ENCODE results near the gene PIN4. TPM values are rescaled to one million over a fixed set of nuclear protein-coding genes. Genes with fewer than 3 reads are reported as not detected.

PIN4 gene
- total RNA-seq (2022) = 11.7 and 12.2 TPM in 2 replicates
- percentile 54 among the genes with signal in this experiment for Bru-seq, nascent RNA
- BruChase-seq, experiment 1, labeled RNA remaining after a 2-hour chase = percentile 51 among the genes with signal in this experiment
- percentile 51 among the genes with signal in this experiment for BruChase-seq, experiment 2, labeled RNA remaining after a 6-hour chase
- long read RNA-seq, transcript PIN4-203 (4 exons, 1,321 nt) = major isoform, 50 of 70 reads
- long read RNA-seq, partial matches to known transcripts = 1 of 70 reads
- long read RNA-seq, other reads (novel, unspliced or antisense) = 18 of 70 reads

GRCh38 chrX:72181178-72182125 lies at the start of gene PIN4:
Gene PIN4 (plus strand): TSS chrX:72181757. CDS start chrX:72181786, 29 bp downstream.
- intact Hi-C loops (cut with micrococcal nuclease; ENCODE audit: unreplicated experiment) = loop anchor here (1.0 kb wide), 1 partner anchor 57 kb away; no protein-coding TSS in a partner anchor
- Mint-ChIP-seq H3K36me3 (ENCODE audit: insufficient read depth, unreplicated experiment) (no peaks in the 10 kb centered on the region), H3K4me3 (ENCODE audit: unreplicated experiment) (no peak within 1 kb of the TSS), H3K9me3 (ENCODE audit: unreplicated experiment) (no peaks in the 10 kb centered on the region), H3K4me1 (ENCODE audit: low read depth, unreplicated experiment) (no peaks in the 10 kb centered on the region), H3K27me3 (ENCODE audit: insufficient read depth, unreplicated experiment) (no peaks in the 10 kb centered on the region), H3K27ac (ENCODE audit: unreplicated experiment) (no peak within 1 kb of the TSS)
- Histone ChIP-seq H3K4me1 (no peaks in the 10 kb centered on the region), H3K36me3 (ENCODE audit: control insufficient read depth, insufficient read depth, low read length) (no peaks in the 10 kb centered on the region), H3K9me3 (no peaks in the 10 kb centered on the region), H3K27me3 (replicated peaks; ENCODE audit: control insufficient read depth, insufficient read depth, low read length) (no peaks in the 10 kb centered on the region), H3K4me3 (ENCODE audit: low read depth, low read length) (peak within 1 kb of the TSS; percentile 64)
- TF ChIP-seq CTCF (IDR thresholded peaks at IDR 0.05; ENCODE audit: insufficient read depth in 1 of 2, low read depth in 1 of 2, low read length in 1 of 2, severe bottlenecking in 1 of 2, unreplicated experiment in 1 of 2) = no peak
- ChIA-PET CTCF (interaction anchor here (1.4 kb wide), 1 partner anchor 96 kb away, joined by 3 read pairs; the partner anchor contains the start of gene RPS4X), POLR2A (interaction anchor here (0.6 to 2.0 kb wide), 5 partner anchors 36 to 192 kb away, joined by 5 to 14 read pairs (median 6); partner anchors contain the start of genes ERCC6L, RPS4X and RTL5)
- BruUV-seq (replicated peaks) = no TSS peak
- peak; percentile 92 to 96 for DNase-seq

GRCh38 chrX:72132456-72132855 lies 49.1 kb upstream of the PIN4 start:
- TF ChIP-seq CTCF (IDR thresholded peaks at IDR 0.05; ENCODE audit: insufficient read depth in 1 of 2, low read depth in 1 of 2, low read length in 1 of 2, severe bottlenecking in 1 of 2, unreplicated experiment in 1 of 2) = no peak
- Mint-ChIP-seq H3K4me1 (ENCODE audit: low read depth, unreplicated experiment) (no peaks in the 10 kb centered on the region), H3K27ac (ENCODE audit: unreplicated experiment) (no peak overlapping the region), H3K4me3 (ENCODE audit: unreplicated experiment) (peak overlapping the region; percentile 67), H3K36me3 (ENCODE audit: insufficient read depth, unreplicated experiment) (no peaks in the 10 kb centered on the region), H3K9me3 (ENCODE audit: unreplicated experiment) (no peaks in the 10 kb centered on the region), H3K27me3 (ENCODE audit: insufficient read depth, unreplicated experiment) (peaks cover 11% of the 10 kb centered on the region)
- Histone ChIP-seq H3K4me1 (no peaks in the 10 kb centered on the region), H3K9me3 (no peaks in the 10 kb centered on the region), H3K4me3 (ENCODE audit: low read depth, low read length) (no peak overlapping the region), H3K36me3 (ENCODE audit: control insufficient read depth, insufficient read depth, low read length) (no peaks in the 10 kb centered on the region), H3K27me3 (replicated peaks; ENCODE audit: control insufficient read depth, insufficient read depth, low read length) (no peaks in the 10 kb centered on the region)
- no TSS peak for BruUV-seq (replicated peaks)
- ChIA-PET POLR2A (interaction anchor here (0.6 to 1.1 kb wide), 3 partner anchors 49 to 114 kb away, joined by 3 to 6 read pairs (median 5); partner anchors contain the start of genes ERCC6L and PIN4), CTCF (interaction anchor here (0.5 to 1.6 kb wide), 4 partner anchors 103 to 175 kb away, joined by 3 to 8 read pairs (median 5); partner anchors contain the start of gene RPS4X)
- intact Hi-C loops (cut with micrococcal nuclease; ENCODE audit: unreplicated experiment) = no loop called here
- DNase-seq = no peak
